HepG2 (cell line): Measurements from ENCODE around the gene ZMYND10. TPM values are rescaled to one million over a fixed set of nuclear protein-coding genes. Genes with fewer than 3 reads are reported as not detected.

ENCODE experiments used
- FOSL2 ChIP-seq: sonication (generic); formaldehyde crosslinking; IDR thresholded peaks from 2 replicates; pipeline ENCODE4 v1.4.0; 2020; ENCODE audit warnings: missing genetic modification reagents
- FOXA3 ChIP-seq: IDR thresholded peaks from 2 replicates; pipeline ENCODE4 v1.6.1; 2016; ENCODE audit warnings: missing genetic modification reagents, missing compliant biosample characterization
- NR2F6 ChIP-seq, 2 experiments: IDR thresholded peaks; 2 replicates each; pipeline ENCODE4 v1.6.1; 2016; ENCODE audit warnings: antibody characterized with exemption in 1 of 2, mild to moderate bottlenecking in 1 of 2
- STAG1 ChIP-seq: sonication (generic); formaldehyde crosslinking; IDR thresholded peaks from 2 replicates; pipeline ENCODE4 v1.4.0; 2020; ENCODE audit warnings: missing genetic modification reagents
- THAP11 ChIP-seq: IDR thresholded peaks from 2 replicates; pipeline ENCODE4 v1.6.1; 2016; ENCODE audit warnings: missing biosample characterization, missing genetic modification reagents
- THRA ChIP-seq: sonication (generic); formaldehyde crosslinking; IDR thresholded peaks from 2 replicates; pipeline ENCODE4 v1.4.0; 2020; ENCODE audit warnings: missing genetic modification reagents, borderline replicate concordance
- ZFP36L2 ChIP-seq: sonication (generic); formaldehyde crosslinking; IDR thresholded peaks from 2 replicates; pipeline ENCODE4 v1.4.0; 2020; ENCODE audit warnings: missing genetic modification reagents
- polyA plus RNA-seq, 8 experiments: library from polyadenylated mRNA; depleted of rRNA in 3 of 8; stranded (reverse) in 7 of 8; unstranded in 1 of 8; fragments of >200 nt; fragmentation: Illumina TruSeq in 4 of 8; extraction: Trizol in 4 of 8; gene quantifications; 2 replicates each; pipeline versions ENCODE4 v1.2.1 to v1.2.3, GENCODE V29; 2011 to 2016; ENCODE audit warnings: low read depth in 4 of 8, missing spikeins in 1 of 8, mixed read lengths in 1 of 8; ENCODE audit not compliant: insufficient read depth in 1 of 8
- total RNA-seq, 5 experiments: library from RNA; depleted of rRNA; stranded (reverse); fragments of >200 nt; fragmentation: Illumina TruSeq; extraction: Trizol; gene quantifications; 2 replicates each; pipeline ENCODE4 v1.2.3, GENCODE V29; 2016; ENCODE audit warnings: low read depth in 1 of 5
- TF ChIP-seq, protein P1 (sequence below), 2 experiments: fragments of 450-650 bp in 1 of 2; sonication (generic) in 1 of 2; formaldehyde crosslinking in 1 of 2; IDR thresholded peaks; 2 replicates each; pipeline versions ENCODE4 v1.6.1 to v1.8.0; 2016 to 2022; ENCODE audit warnings: antibody characterized with exemption in 1 of 2, mild to moderate bottlenecking in 1 of 2, missing genetic modification reagents in 1 of 2
- TF ChIP-seq, protein P2 (sequence below): sonication (generic); formaldehyde crosslinking; IDR thresholded peaks from 2 replicates; pipeline ENCODE4 v1.5.0; 2020; ENCODE audit warnings: mild to moderate bottlenecking, missing genetic modification reagents, moderate library complexity
- TF ChIP-seq, protein P3 (sequence below): sonication (generic); formaldehyde crosslinking; IDR thresholded peaks from 2 replicates; pipeline ENCODE4 v1.8.0; 2022; ENCODE audit warnings: mild to moderate bottlenecking, missing genetic modification reagents, borderline replicate concordance

ZMYND10 gene
- total and polyA plus RNA-seq, 2 of the 13 experiments (the other 11 are each of a cell fraction or from before 2014, with no cell fraction given): 0.60 to 0.74 TPM

GRCh38 chr3:50347187-50347813 is 1.8 kb upstream of the ZMYND10 start (continued):
- TF ChIP-seq, protein P1, sequence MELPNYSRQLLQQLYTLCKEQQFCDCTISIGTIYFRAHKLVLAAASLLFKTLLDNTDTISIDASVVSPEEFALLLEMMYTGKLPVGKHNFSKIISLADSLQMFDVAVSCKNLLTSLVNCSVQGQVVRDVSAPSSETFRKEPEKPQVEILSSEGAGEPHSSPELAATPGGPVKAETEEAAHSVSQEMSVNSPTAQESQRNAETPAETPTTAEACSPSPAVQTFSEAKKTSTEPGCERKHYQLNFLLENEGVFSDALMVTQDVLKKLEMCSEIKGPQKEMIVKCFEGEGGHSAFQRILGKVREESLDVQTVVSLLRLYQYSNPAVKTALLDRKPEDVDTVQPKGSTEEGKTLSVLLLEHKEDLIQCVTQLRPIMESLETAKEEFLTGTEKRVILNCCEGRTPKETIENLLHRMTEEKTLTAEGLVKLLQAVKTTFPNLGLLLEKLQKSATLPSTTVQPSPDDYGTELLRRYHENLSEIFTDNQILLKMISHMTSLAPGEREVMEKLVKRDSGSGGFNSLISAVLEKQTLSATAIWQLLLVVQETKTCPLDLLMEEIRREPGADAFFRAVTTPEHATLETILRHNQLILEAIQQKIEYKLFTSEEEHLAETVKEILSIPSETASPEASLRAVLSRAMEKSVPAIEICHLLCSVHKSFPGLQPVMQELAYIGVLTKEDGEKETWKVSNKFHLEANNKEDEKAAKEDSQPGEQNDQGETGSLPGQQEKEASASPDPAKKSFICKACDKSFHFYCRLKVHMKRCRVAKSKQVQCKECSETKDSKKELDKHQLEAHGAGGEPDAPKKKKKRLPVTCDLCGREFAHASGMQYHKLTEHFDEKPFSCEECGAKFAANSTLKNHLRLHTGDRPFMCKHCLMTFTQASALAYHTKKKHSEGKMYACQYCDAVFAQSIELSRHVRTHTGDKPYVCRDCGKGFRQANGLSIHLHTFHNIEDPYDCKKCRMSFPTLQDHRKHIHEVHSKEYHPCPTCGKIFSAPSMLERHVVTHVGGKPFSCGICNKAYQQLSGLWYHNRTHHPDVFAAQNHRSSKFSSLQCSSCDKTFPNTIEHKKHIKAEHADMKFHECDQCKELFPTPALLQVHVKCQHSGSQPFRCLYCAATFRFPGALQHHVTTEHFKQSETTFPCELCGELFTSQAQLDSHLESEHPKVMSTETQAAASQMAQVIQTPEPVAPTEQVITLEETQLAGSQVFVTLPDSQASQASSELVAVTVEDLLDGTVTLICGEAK (IDR thresholded peaks at IDR 0.05): no peak
- TF ChIP-seq, protein P1 (CRISPR knock-in tag; IDR thresholded peaks at IDR 0.05): peak; percentile 92
- TF ChIP-seq ZFP36L2 (CRISPR knock-in tag) (no peak), STAG1 (CRISPR knock-in tag) (peak; percentile 65), FOXA3 (CRISPR knock-in tag) (0 out of 2 replicates have a peak, but pooled peaks have one; percentile 28), FOSL2 (peak; percentile 67), THAP11 (CRISPR knock-in tag) (peak; percentile 51; the same call in 1 of the 2 replicates), THRA (CRISPR knock-in tag) (no peak), NR2F6 (IDR thresholded peaks at IDR 0.05) (no peak), NR2F6 (CRISPR knock-in tag; IDR thresholded peaks at IDR 0.05) (no peak)
- TF ChIP-seq, protein P2, sequence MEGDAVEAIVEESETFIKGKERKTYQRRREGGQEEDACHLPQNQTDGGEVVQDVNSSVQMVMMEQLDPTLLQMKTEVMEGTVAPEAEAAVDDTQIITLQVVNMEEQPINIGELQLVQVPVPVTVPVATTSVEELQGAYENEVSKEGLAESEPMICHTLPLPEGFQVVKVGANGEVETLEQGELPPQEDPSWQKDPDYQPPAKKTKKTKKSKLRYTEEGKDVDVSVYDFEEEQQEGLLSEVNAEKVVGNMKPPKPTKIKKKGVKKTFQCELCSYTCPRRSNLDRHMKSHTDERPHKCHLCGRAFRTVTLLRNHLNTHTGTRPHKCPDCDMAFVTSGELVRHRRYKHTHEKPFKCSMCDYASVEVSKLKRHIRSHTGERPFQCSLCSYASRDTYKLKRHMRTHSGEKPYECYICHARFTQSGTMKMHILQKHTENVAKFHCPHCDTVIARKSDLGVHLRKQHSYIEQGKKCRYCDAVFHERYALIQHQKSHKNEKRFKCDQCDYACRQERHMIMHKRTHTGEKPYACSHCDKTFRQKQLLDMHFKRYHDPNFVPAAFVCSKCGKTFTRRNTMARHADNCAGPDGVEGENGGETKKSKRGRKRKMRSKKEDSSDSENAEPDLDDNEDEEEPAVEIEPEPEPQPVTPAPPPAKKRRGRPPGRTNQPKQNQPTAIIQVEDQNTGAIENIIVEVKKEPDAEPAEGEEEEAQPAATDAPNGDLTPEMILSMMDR: peak; percentile 67
- TF ChIP-seq, protein P3, sequence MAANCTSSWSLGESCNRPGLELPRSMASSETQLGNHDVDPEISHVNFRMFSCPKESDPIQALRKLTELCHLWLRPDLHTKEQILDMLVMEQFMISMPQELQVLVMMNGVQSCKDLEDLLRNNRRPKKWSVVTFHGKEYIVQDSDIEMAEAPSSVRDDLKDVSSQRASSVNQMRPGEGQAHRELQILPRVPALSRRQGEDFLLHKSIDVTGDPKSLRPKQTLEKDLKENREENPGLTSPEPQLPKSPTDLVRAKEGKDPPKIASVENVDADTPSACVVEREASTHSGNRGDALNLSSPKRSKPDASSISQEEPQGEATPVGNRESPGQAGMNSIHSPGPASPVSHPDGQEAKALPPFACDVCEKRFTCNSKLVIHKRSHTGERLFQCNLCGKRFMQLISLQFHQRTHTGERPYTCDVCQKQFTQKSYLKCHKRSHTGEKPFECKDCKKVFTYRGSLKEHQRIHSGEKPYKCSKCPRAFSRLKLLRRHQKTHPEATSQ (CRISPR knock-in tag): no peak
